Natural killer cell (primary cell): Measurements from ENCODE around the gene GLRX. TPM values are rescaled to one million over a fixed set of nuclear protein-coding genes. Genes with fewer than 3 reads are reported as not detected.

Experiments
- ATAC-seq, 3 donors: fragments of 150-1000 bp in 2 of 3; fragments of 200-7000 bp in 1 of 3; cut with Tn5 transposase; 1 replicate in 1 of 3; 2 replicates in 2 of 3; pipeline ENCODE4 v1.10.0; 2021; ENCODE audit warnings: mild to moderate bottlenecking in 2 of 3, moderate library complexity in 2 of 3
- DNase-seq, 2 donors: peaks; one replicate each; pipeline versions ENCODE4 v3.0.0 to v3.0.0-alpha.2; 2013 to 2021; ENCODE audit warnings: mixed read lengths in 1 of 2
- H3K27ac ChIP-seq: one replicate; pipeline ENCODE4 v1.5.1; 2013; ENCODE audit warnings: mild to moderate bottlenecking, low read length
- H3K27me3 ChIP-seq: one replicate; pipeline ENCODE4 v1.6.1; 2013; ENCODE audit warnings: low read length; ENCODE audit not compliant: control insufficient read depth, insufficient read depth
- H3K36me3 ChIP-seq: one replicate; pipeline ENCODE4 v1.6.1; 2013; ENCODE audit warnings: low read length; ENCODE audit not compliant: control insufficient read depth, insufficient read depth
- H3K4me1 ChIP-seq: one replicate; pipeline ENCODE4 v1.6.1; 2013; ENCODE audit warnings: low read length; ENCODE audit not compliant: control insufficient read depth, insufficient read depth
- H3K4me3 ChIP-seq: one replicate; pipeline ENCODE4 v1.5.1; 2013; ENCODE audit warnings: low read length
- H3K9me3 ChIP-seq: one replicate; pipeline ENCODE4 v1.6.1; 2013; ENCODE audit warnings: low read length; ENCODE audit not compliant: control insufficient read depth, insufficient read depth
- H3K27ac Mint-ChIP-seq, 2 donors: one replicate each; pipeline ENCODE4 v1.8.0; 2022; ENCODE audit warnings: mild to moderate bottlenecking in 2 of 2, mixed read lengths in 2 of 2, moderate library complexity in 1 of 2
- H3K27me3 Mint-ChIP-seq, 2 donors: one replicate each; pipeline ENCODE4 v1.8.0; 2022; ENCODE audit warnings: low read depth in 2 of 2, mixed read lengths in 2 of 2
- H3K36me3 Mint-ChIP-seq: one replicate; pipeline ENCODE4 v1.8.0; 2022; ENCODE audit warnings: mixed read lengths
- H3K4me1 Mint-ChIP-seq, 2 donors: one replicate each; pipeline ENCODE4 v1.8.0; 2022; ENCODE audit warnings: mixed read lengths in 2 of 2
- H3K4me3 Mint-ChIP-seq: one replicate; pipeline ENCODE4 v1.8.0; 2022; ENCODE audit warnings: mild to moderate bottlenecking, moderate library complexity, mixed read lengths
- H3K9me3 Mint-ChIP-seq, 2 donors: one replicate each; pipeline ENCODE4 v1.8.0; 2022; ENCODE audit warnings: mixed read lengths in 2 of 2
- CTCF ChIP-seq: fragments of 200-600 bp; IDR thresholded peaks from one replicate; pipeline ENCODE4 v1.8.0; 2022; ENCODE audit warnings: antibody characterized with exemption
- WGBS: methylation state at CpG from one replicate; pipeline ENCODE4 v1.1.7; 2013; ENCODE audit warnings: missing lambda C conversion rate; ENCODE audit not compliant: insufficient coverage; 5-methylcytosine and 5-hydroxymethylcytosine counted together
- intact Hi-C: fragments of 100-400 bp; cut with micrococcal nuclease; formaldehyde crosslinking; loops from one replicate; pipeline ENCODE4 v1.14.2; 2022
- total RNA-seq, 4 donors: library from RNA; stranded (reverse); fragments of 120-200 nt in 1 of 4; gene quantifications; one replicate each; pipeline versions ENCODE4 v1.2.3 to v1.2.4, GENCODE V29; 2013 to 2022

The GLRX gene
- total RNA-seq, 3 donors from 2014 or later (not counting 1 experiment from before 2014, with no cell fraction given): 59.2 to 102 (median 62.5) TPM

DNA sequence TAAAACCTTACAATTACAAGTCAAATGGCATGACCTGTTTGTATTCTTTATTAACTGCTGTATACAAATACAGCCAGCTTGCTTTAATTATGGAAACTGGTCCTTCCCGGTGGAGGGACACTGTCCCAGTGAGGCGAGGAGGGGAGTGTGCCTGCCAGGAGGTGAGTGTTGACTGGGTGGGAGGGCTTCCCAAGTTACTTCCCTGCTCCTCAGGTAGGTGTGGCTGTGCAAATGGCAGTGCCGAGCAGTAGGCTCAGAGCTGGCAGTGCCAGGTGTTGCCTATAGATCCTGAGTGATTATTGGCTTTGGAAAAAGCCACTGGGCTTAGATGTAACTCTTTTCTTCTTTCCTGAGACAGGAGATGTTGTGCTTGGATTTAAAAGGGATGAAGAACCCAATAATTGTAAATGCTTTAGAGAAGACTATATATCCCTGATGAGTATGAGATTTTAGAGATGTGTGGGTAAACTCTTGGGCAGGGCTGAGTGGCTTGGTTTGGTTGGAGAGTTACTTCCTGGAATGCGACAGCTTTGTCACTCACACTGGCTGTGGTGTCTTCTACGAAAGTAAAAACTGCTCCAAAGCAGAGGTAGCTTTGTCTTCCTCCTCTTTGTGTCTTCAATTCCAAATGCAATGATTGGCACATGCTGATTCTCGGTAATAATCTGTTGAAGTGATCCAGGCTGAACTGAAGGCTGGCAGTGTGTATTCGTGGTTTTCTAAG lies 43.7 kb downstream of the GLRX start:
- Histone ChIP-seq H3K27ac (peak overlapping the region; percentile 39), H3K4me1 (peaks cover 13% of the 10 kb centered on the region), H3K27me3 (no peaks in the 10 kb centered on the region), H3K4me3 (no peak overlapping the region), H3K36me3 (no peaks in the 10 kb centered on the region), H3K9me3 (no peaks in the 10 kb centered on the region)
- Mint-ChIP-seq H3K36me3 (no peaks in the 10 kb centered on the region), H3K4me3 (peak overlapping the region; percentile 66), H3K27me3 (no peaks in the 10 kb centered on the region), H3K27ac (peak overlapping the region; percentile 82 to 89), H3K9me3 (no peaks in the 10 kb centered on the region), H3K4me1 (peaks cover 30 to 31% of the 10 kb centered on the region in 2 donors)
- intact Hi-C loops: no loop called here
- WGBS: 55% methylated on average over 7 of the region's 7 CpGs
- TF ChIP-seq CTCF: no peak
- ATAC-seq: peak; percentile 53 to 62 (median 61)
- DNase-seq: no peak

GRCh38 chr5:95777441-95777840 lies 45.1 kb downstream of the GLRX start:
- Mint-ChIP-seq H3K36me3 (no peaks in the 10 kb centered on the region), H3K4me1 (peaks cover 44 to 46% of the 10 kb centered on the region in 2 donors), H3K27me3 (no peaks in the 10 kb centered on the region), H3K27ac (peak overlapping the region in 1 of 2 donors; percentile 16), H3K4me3 (no peak overlapping the region), H3K9me3 (no peaks in the 10 kb centered on the region)
- intact Hi-C loops: no loop called here
- 100% methylated on average over 1 of the region's 3 CpGs for WGBS
- no peak overlapping the region for H3K27ac ChIP-seq
- H3K4me1 ChIP-seq: peaks cover 22% of the 10 kb centered on the region
- H3K9me3 ChIP-seq: no peaks in the 10 kb centered on the region
- ATAC-seq: no peak
- DNase-seq: no peak
- no peaks in the 10 kb centered on the region for H3K27me3 ChIP-seq
- no peaks in the 10 kb centered on the region for H3K36me3 ChIP-seq
- no peak for TF ChIP-seq CTCF
- H3K4me3 ChIP-seq: no peak overlapping the region

DNA sequence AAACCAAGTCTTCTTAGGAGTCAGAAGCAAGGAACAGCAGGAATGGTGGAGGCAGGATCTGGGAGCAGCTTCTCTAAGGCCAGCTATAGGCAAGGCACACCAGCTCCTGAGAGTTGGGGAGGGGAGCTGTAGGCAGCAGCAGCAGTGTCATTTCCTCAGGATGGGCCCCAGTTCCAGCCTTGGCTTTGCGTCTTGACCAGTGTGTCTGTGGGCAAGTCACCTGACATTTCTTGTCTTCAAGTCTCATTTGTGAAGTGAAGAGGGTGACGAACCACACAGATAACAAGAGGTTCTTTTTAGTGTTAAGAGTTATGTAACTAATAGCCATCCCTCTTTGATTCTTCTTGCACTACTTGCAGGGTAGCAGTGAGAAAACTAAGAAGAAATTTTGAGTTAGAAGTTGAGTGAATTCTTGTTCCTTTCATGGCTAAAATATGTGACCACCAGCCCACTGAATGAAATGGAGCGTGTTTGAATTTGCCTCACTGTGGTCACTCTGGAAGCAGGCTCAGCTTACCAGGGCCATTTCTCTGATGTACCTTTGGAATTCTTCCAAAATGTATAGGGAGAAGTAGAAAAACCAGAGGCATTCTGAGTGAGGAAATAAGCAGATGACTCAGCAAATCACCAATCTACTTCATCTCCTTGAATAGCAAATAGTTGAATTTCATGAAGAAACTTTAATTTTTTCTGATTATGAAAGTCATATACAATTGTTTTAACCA lies 49.0 kb downstream of the GLRX start:
- Histone ChIP-seq H3K36me3 (no peaks in the 10 kb centered on the region), H3K4me3 (no peak overlapping the region), H3K4me1 (peaks cover 10% of the 10 kb centered on the region), H3K27ac (peak overlapping the region; percentile 51), H3K9me3 (no peaks in the 10 kb centered on the region), H3K27me3 (no peaks in the 10 kb centered on the region)
- H3K27me3 Mint-ChIP-seq: no peaks in the 10 kb centered on the region
- H3K36me3 Mint-ChIP-seq: no peaks in the 10 kb centered on the region
- H3K4me3 Mint-ChIP-seq: peak overlapping the region; percentile 50
- H3K9me3 Mint-ChIP-seq: no peaks in the 10 kb centered on the region
- H3K4me1 Mint-ChIP-seq: peaks cover 29 to 33% of the 10 kb centered on the region in 2 donors
- WGBS: 20% methylated on average over 3 of the region's 3 CpGs
- DNase-seq (peak; percentile 14 to 36), ATAC-seq (peak; percentile 81 to 97 (median 89))
- H3K27ac Mint-ChIP-seq: peak overlapping the region; percentile 89 to 91
- intact Hi-C loops: no loop called here
- TF ChIP-seq CTCF: no peak
